Kidney (tissue), 14 donors: Measurements from ENCODE around the gene ATP5PO. TPM values are rescaled to one million over a fixed set of nuclear protein-coding genes. Genes with fewer than 3 reads are reported as not detected.
A peak's percentile ranks its signal among the peaks of the same experiment; 100 is the strongest.

Experiments used
- DNase-seq, 5 donors: peaks; one replicate each; pipeline ENCODE4 v3.0.0-alpha.2; 2013 to 2020
- FAIRE-seq: peaks from 2 replicates; lab custom pipeline; 2012; peaks lifted over from hg19 to GRCh38; lab: Jason Lieb, UNC
- H3K27ac ChIP-seq, 2 donors: one replicate each; pipeline ENCODE4 v1.7.0; 2013; ENCODE audit warnings: low read depth in 2 of 2, low read length in 2 of 2, inconsistent platforms in 1 of 2
- H3K27me3 ChIP-seq: one replicate; pipeline ENCODE4 v1.7.1; 2013; ENCODE audit warnings: low read length, inconsistent platforms; ENCODE audit not compliant: control insufficient read depth, insufficient read depth
- H3K36me3 ChIP-seq, 3 donors: one replicate each; pipeline versions ENCODE4 v1.7.0 to v1.7.1; 2013; ENCODE audit warnings: low read length in 3 of 3, control low read depth in 1 of 3, inconsistent platforms in 1 of 3; ENCODE audit not compliant: insufficient read depth in 3 of 3, control insufficient read depth in 2 of 3
- H3K4me1 ChIP-seq, 3 donors: one replicate each; pipeline versions ENCODE4 v1.7.0 to v1.7.1; 2013; ENCODE audit warnings: low read length in 3 of 3, inconsistent platforms in 1 of 3, low read depth in 1 of 3; ENCODE audit not compliant: control insufficient read depth in 2 of 3, insufficient read depth in 2 of 3
- H3K4me3 ChIP-seq, 3 donors: one replicate each; pipeline versions ENCODE4 v1.7.0 to v1.8.1; 2013; ENCODE audit warnings: low read length in 3 of 3, control low read depth in 1 of 3, inconsistent platforms in 1 of 3
- H3K9ac ChIP-seq, 3 donors: one replicate each; pipeline versions ENCODE4 v1.7.0 to v1.7.1; 2013; ENCODE audit warnings: low read length in 3 of 3, control low read depth in 1 of 3, inconsistent platforms in 1 of 3
- H3K9me3 ChIP-seq, 3 donors: one replicate each; pipeline versions ENCODE4 v1.7.0 to v1.7.1; 2013; ENCODE audit warnings: low read length in 3 of 3, control low read depth in 1 of 3, inconsistent platforms in 1 of 3; ENCODE audit not compliant: control insufficient read depth in 2 of 3, insufficient read depth in 1 of 3
- intact Hi-C: fragments of 100-400 bp; cut with DNase I; formaldehyde crosslinking; loops from one replicate; pipeline ENCODE4 v1.11.1; 2022
- polyA plus RNA-seq: library from polyadenylated mRNA; stranded (reverse); fragments of 350-450 nt; fragmentation: Illumina TruSeq; extraction: RNeasy Lipid Tissue Mini Kit (QIAGEN cat#74804); gene quantifications from one replicate; pipeline ENCODE4 v1.2.3, GENCODE V29; 2014; ENCODE audit warnings: low read depth, low replicate concordance; ENCODE audit not compliant: insufficient read depth
- total RNA-seq: library from RNA; stranded (reverse); fragmentation: NEBNext Ultra II Directional; extraction: Animal tissue kit (Norgen Biotek cat#: 25700); gene quantifications from one replicate; pipeline ENCODE4 v1.2.1, GENCODE V29; 2021
- TF ChIP-seq, protein P1 (sequence below): IDR thresholded peaks from 3 replicates; pipeline ENCODE4 v1.5.1; 2012; ENCODE audit warnings: mild to moderate bottlenecking, moderate library complexity, borderline replicate concordance; ENCODE audit not compliant: insufficient read depth; ENCODE audit errors: extremely low read depth
- donor health status: control.
- donor health status: control.
- donor health status: control.
- donor health status: control.
- donor health status: control.
- donor health status: DM: yes; HTN: yes; CAD: no.
- donor health status: Normal renal cell carcinoma (clear cell type).

The ATP5PO gene
- total and polyA plus RNA-seq, 2 donors from 2014 or later: 165 to 693 TPM

DNA sequence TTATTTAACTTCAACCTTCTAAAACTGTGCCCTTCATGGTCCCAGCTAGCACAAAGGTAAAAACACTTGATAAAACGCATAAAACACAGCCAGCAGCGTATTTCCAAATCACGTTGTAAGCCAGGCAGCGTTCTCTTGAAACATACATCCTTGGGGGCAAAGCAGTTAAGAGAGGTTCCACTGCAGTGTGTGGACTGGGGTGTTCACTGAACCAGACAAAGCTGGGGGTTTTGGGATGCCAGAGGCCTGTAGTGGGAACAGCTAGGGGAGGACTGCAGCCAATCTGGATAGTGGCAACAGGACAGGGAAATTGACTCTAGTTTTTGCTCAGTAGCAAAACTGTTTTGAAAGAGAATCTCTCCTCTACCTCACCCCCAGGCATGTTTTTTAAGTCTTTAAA lies 21.5 kb upstream of the ATP5PO start:
- TF ChIP-seq, protein P1, sequence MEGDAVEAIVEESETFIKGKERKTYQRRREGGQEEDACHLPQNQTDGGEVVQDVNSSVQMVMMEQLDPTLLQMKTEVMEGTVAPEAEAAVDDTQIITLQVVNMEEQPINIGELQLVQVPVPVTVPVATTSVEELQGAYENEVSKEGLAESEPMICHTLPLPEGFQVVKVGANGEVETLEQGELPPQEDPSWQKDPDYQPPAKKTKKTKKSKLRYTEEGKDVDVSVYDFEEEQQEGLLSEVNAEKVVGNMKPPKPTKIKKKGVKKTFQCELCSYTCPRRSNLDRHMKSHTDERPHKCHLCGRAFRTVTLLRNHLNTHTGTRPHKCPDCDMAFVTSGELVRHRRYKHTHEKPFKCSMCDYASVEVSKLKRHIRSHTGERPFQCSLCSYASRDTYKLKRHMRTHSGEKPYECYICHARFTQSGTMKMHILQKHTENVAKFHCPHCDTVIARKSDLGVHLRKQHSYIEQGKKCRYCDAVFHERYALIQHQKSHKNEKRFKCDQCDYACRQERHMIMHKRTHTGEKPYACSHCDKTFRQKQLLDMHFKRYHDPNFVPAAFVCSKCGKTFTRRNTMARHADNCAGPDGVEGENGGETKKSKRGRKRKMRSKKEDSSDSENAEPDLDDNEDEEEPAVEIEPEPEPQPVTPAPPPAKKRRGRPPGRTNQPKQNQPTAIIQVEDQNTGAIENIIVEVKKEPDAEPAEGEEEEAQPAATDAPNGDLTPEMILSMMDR: no peak
- peaks cover 0 to 4% (median 0%) of the 10 kb centered on the region in 3 donors for H3K4me1 ChIP-seq
- intact Hi-C loops: no loop called here
- no peaks in the 10 kb centered on the region for H3K36me3 ChIP-seq
- FAIRE-seq (no peak), DNase-seq (peak in 2 of 5 donors; percentile 9 to 14)
- peak overlapping the region in 1 of 2 donors; percentile 37 for H3K27ac ChIP-seq
- peak overlapping the region in 1 of 3 donors; percentile 24 for H3K9ac ChIP-seq
- no peak overlapping the region for H3K4me3 ChIP-seq
- no peaks in the 10 kb centered on the region for H3K27me3 ChIP-seq
- no peaks in the 10 kb centered on the region for H3K9me3 ChIP-seq

DNA sequence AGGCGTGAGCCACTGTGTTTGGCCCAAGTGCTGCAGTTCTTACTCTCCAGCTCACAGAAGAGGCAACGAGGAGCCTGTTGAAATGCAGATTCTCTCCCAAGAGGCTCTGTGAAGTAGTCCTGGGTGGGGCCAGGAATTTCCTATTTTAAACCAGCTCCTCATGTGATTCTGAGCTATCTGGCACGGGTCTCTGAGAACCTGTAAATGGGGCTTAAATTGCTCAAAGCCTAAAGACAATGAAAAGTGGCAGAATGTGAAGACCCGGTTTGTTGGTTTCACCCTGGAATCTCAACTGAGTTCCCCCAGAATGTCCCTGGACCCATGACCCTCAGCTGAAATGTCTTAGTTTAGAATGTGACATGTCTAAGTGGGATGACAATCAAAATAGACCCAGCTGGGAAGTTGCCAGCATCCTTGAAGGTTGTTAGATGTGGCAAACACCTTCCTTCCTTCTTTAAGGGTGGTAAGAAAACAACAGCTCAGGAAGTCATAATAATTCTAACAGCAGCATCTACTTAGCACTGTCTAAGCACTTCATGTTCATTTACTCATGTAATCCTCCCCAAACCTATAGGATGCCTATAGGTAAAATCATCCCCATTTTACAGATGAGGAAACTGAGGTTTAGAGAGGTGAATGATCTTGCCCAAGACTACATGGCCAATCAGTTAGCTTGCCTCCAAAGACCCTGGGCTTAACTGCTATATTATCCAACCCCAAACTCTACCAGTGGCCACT lies 20.9 kb upstream of the ATP5PO start:
- intact Hi-C loops: no loop called here
- no peaks in the 10 kb centered on the region for H3K9me3 ChIP-seq
- H3K4me3 ChIP-seq: no peak overlapping the region
- H3K9ac ChIP-seq: peak overlapping the region in 1 of 3 donors; percentile 24
- H3K27ac ChIP-seq: peak overlapping the region; percentile 37 to 64
- H3K4me1 ChIP-seq: peaks cover 0 to 7% (median 0%) of the 10 kb centered on the region in 3 donors
- no peak for FAIRE-seq
- no peak for DNase-seq
- TF ChIP-seq, protein P1: no peak
- H3K27me3 ChIP-seq: no peaks in the 10 kb centered on the region
- H3K36me3 ChIP-seq: no peaks in the 10 kb centered on the region

DNA sequence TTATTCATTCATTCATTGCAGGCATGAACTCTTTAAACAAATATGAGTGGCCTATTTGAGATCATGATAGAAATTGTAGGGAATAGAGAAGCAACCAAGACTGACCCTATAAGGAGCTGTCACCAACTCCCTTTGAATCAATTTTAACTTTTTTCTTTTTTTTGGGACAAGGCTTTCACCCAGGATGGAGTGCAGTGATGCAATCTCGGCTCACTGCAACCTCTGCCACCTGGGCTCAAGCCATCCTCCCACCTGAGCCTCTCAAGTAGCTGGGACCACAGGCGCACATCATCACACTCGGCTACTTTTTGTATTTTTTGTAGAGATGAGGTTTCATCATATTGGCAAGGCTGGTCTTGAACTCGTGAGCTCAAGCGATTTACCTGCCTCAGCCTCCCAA lies 17.1 kb upstream of the ATP5PO start:
- intact Hi-C loops: no loop called here
- Histone ChIP-seq H3K9ac (no peak overlapping the region), H3K27ac (no peak overlapping the region), H3K36me3 (no peaks in the 10 kb centered on the region), H3K4me1 (peaks cover 0 to 7% (median 0%) of the 10 kb centered on the region in 3 donors), H3K9me3 (no peaks in the 10 kb centered on the region), H3K4me3 (no peak overlapping the region), H3K27me3 (no peaks in the 10 kb centered on the region)
- FAIRE-seq (no peak), DNase-seq (no peak)
- TF ChIP-seq, protein P1: no peak
